Skin of body (tissue), 2 donors: ENCODE data around the gene PRAMEF13. TPM values are rescaled to one million over a fixed set of nuclear protein-coding genes. Genes with fewer than 3 reads are reported as not detected.
"Not testable (repeated sequence)": the region's sequence is repeated elsewhere in the genome, so short reads cannot be mapped to it uniquely, and the experiment has no call there.

Source experiments
- DNase-seq: peaks from one replicate; lab custom pipeline; 2025; lab: John Stamatoyannopoulos, UW
- total RNA-seq: library from RNA; depleted of rRNA; stranded (reverse); fragments of >200 nt; gene quantifications from one replicate; pipeline ENCODE4 v1.2.3, GENCODE V29; 2014

The PRAMEF13 gene
- total RNA-seq = not detected

- DNase-seq = not testable (repeated sequence)
Measured at GRCh38 chr1:13201309-13201708, at the start of gene PRAMEF13. Gene PRAMEF13, minus strand, starts transcription at chr1:13201409. Its CDS starts 1,820 bp downstream, at chr1:13199589.

- DNase-seq = not testable (repeated sequence)
Measured at GRCh38 chr1:13247122-13247521, 45.9 kb upstream of the PRAMEF13 start.

GRCh38 chr1:13246554-13246871, 45.3 kb upstream of the PRAMEF13 start:
- DNase-seq = not testable (repeated sequence)

- DNase-seq = not testable (repeated sequence)
Measured at GRCh38 chr1:13245841-13246553, 44.8 kb upstream of the PRAMEF13 start.

GRCh38 chr1:13243536-13244263, 42.5 kb upstream of the PRAMEF13 start:
- DNase-seq = not testable (repeated sequence)

GRCh38 chr1:13239633-13240032, 38.4 kb upstream of the PRAMEF13 start:
- not testable (repeated sequence) for DNase-seq

- DNase-seq = not testable (repeated sequence)
Measured at GRCh38 chr1:13237572-13237971, 36.4 kb upstream of the PRAMEF13 start.

- DNase-seq = not testable (repeated sequence)
Measured at GRCh38 chr1:13234057-13234456, 32.8 kb upstream of the PRAMEF13 start.

GRCh38 chr1:13232056-13232455, 30.8 kb upstream of the PRAMEF13 start:
- DNase-seq = not testable (repeated sequence)

GRCh38 chr1:13231061-13231750, 30.0 kb upstream of the PRAMEF13 start:
- not testable (repeated sequence) for DNase-seq

- DNase-seq = not testable (repeated sequence)
Measured at GRCh38 chr1:13230601-13231000, 29.4 kb upstream of the PRAMEF13 start.

- DNase-seq = not testable (repeated sequence)
Measured at GRCh38 chr1:13230096-13230495, 28.9 kb upstream of the PRAMEF13 start.

- DNase-seq = no peak
Measured at GRCh38 chr1:13228343-13228781, 27.2 kb upstream of the PRAMEF13 start.

- DNase-seq = not testable (repeated sequence)
Measured at GRCh38 chr1:13227271-13228055, 26.3 kb upstream of the PRAMEF13 start.

- DNase-seq = not testable (repeated sequence)
Measured at GRCh38 chr1:13225675-13226204, 24.5 kb upstream of the PRAMEF13 start, which contains the start of gene PRAMEF18. Gene PRAMEF18, minus strand, starts transcription at chr1:13226154. Its CDS starts 48 bp downstream, at chr1:13226106.

GRCh38 chr1:13224480-13225060, 23.4 kb upstream of the PRAMEF13 start:
- DNase-seq = no peak

GRCh38 chr1:13222788-13223187, 21.6 kb upstream of the PRAMEF13 start:
- not testable (repeated sequence) for DNase-seq

GRCh38 chr1:13219203-13219602, 18.0 kb upstream of the PRAMEF13 start:
- DNase-seq = not testable (repeated sequence)

- not testable (repeated sequence) for DNase-seq
Measured at GRCh38 chr1:13216619-13217018, 15.4 kb upstream of the PRAMEF13 start.

GRCh38 chr1:13208712-13209111, 7.5 kb upstream of the PRAMEF13 start:
- DNase-seq = not testable (repeated sequence)
